GM18858 (cell line): ENCODE data around the gene ADGRG6.
A peak's percentile ranks its signal among the peaks of the same experiment; 100 is the strongest.
"Not testable (repeated sequence)": the region's sequence is repeated elsewhere in the genome, so short reads cannot be mapped to it uniquely, and the experiment has no call there.

Source experiments
- ATAC-seq: cut with Tn5 transposase; IDR thresholded peaks from one replicate; pipeline ENCODE4 v1.9.1; 2021; ENCODE audit not compliant: unreplicated experiment

ADGRG6 gene

DNA sequence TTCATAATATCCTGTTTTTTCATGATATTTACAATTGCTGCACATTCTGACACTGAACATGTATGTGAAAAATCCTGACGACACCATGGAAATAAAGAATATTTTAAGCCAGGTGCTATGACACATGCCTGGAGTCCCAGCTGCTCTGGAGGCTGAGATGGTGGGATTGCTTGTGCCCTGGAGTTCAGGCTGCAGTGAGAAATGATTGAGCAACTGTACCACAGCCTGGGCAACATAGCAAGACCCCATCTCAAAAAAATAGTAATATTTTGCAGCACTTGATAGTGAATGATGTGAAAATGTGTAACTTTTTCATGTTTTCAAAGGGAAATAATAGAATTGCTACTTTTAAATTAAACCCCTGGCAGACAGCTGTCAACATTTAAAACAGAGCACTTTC lies 137.1 kb downstream of the ADGRG6 start:
- no peak for ATAC-seq

- ATAC-seq = no peak
Measured at GRCh38 chr6:142440600-142441293, 138.9 kb downstream of the ADGRG6 start.

GRCh38 chr6:142441716-142442115 lies 139.9 kb downstream of the ADGRG6 start:
- no peak for ATAC-seq

GRCh38 chr6:142443102-142443501 lies 141.3 kb downstream of the ADGRG6 start:
- no peak for ATAC-seq

DNA sequence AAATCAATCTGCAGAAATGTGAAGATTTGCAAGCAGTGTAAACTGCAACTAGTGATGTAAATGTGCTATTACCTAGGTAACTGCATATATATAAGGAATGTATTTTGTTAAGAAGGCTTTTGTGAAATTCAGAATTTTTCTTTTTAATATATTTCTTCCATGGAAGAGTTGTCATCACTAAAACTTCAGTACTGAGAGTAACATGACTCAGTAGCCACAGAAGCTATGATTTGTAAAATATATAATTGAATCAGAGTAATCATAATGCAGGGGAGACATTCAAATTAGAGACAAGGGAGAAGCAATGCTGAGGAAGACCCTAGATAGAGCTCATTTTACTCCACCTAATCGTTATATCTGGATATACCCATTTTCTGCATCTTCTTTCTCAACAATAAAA lies 141.7 kb downstream of the ADGRG6 start:
- ATAC-seq = no peak

- ATAC-seq = no peak
Measured at GRCh38 chr6:142444376-142444775, 142.6 kb downstream of the ADGRG6 start.

DNA sequence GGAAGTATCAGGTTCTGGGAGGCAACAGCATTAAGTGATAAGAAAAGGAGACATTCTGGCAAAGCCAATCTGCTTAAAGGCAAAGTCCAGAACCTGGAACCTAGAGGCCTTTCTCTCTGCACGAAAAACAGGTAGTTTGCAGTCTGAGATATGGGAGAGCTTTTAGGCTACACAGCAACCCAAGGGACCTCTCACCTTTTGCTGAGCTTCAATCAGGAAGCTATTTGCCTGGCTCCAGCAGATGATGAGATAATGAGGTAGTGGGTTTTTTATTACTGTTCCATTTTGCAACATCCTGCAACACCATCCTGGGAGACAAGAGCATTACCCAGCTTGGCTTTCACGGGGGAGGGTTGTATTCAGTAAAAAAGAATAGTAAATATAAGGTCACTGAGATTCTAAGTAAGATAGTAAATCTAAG lies 143.1 kb downstream of the ADGRG6 start:
- ATAC-seq = no peak

DNA sequence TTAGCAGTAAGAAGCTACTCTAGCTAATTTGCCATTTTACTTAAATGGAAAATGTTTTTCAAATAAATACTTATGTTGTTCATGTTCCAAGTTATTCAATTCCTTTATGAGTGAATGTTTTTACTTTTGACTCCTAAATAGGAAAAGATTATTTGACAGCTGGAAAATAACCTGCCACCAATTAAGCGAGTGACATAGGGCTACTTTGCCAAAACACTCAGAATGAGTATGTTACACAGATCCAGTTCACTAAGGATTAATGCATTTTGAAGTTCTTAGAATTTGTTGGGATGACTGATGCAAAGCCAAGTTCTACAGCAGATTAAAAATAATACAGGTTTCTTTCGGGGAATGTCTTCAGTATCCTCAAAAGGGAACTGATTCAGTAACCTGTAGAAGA lies 144.4 kb downstream of the ADGRG6 start:
- no peak for ATAC-seq

- no peak for ATAC-seq
Measured at GRCh38 chr6:142446576-142446975, 144.8 kb downstream of the ADGRG6 start.

DNA sequence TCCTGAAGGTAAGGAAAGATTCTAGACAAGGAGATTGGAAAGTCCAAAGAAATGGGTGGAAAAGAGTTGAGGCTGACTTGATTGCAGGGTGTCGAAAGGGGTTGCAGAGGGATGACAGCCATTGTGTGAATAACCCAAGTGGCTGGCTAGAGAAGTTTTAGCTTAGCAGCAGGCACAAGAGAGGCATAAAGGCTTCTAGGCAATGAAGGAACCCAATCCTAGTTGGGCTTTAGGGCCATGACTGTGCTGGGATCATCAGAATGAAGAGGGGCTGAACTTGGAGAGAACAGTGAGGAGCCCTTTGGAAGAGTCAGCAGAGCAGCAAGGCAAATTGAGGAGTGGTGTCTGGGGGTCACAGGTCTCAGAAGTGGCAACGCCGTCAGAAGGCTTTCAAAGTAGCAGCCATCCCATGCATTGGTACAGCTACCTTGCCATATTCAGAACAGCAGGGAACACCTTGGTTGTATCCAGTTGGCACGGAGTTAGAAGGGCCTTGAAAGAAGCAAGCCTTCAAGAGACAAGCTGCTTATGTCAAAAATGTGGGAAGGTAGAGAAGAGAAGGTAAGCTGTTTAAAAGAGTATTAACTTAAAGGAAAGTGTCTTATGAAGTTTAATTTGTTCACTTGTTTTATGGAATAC lies 146.4 kb downstream of the ADGRG6 start:
- ATAC-seq = no peak

DNA sequence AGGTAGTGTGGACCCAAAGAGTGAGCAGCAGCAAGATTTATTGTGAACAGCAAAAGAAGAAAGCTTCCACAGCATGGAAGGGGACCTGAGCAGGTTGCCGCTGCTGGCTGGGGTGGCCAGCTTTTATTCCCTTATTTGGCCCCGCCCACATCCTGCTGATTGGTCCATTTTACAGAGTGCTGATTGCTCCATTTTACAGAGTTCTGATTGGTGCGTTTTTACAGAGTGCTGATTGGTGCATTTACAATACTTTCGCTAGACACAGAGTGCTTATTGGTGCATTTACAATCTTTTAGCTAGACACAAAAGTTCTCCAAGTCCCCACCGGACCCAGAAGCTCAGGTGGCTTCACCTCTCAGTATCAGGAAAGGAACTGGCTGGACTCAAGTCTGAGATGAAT lies 149.0 kb downstream of the ADGRG6 start:
- ATAC-seq = not testable (repeated sequence)

- ATAC-seq = no peak
Measured at GRCh38 chr6:142452993-142453392, 151.2 kb downstream of the ADGRG6 start.

- ATAC-seq = not testable (repeated sequence)
Measured at GRCh38 chr6:142454196-142454595, 152.4 kb downstream of the ADGRG6 start.

DNA sequence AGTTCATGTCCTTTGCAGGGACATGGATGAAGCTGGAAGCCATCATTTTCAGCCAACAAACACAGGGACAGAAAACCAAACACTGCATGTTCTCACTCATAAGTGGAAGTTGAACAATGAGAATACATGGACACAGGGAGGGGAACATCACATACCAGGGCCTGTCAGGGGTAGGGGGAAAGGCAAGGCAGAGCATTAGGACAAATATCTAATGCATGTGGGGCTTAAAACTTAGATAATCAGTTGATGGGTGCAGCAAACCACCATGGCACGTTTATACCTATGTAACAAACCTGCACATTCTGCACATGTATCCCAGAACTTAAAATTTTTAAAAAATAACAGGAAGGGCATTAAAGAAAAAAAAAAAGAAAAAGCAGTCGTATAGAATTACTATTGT lies 153.0 kb downstream of the ADGRG6 start:
- ATAC-seq = not testable (repeated sequence)

DNA sequence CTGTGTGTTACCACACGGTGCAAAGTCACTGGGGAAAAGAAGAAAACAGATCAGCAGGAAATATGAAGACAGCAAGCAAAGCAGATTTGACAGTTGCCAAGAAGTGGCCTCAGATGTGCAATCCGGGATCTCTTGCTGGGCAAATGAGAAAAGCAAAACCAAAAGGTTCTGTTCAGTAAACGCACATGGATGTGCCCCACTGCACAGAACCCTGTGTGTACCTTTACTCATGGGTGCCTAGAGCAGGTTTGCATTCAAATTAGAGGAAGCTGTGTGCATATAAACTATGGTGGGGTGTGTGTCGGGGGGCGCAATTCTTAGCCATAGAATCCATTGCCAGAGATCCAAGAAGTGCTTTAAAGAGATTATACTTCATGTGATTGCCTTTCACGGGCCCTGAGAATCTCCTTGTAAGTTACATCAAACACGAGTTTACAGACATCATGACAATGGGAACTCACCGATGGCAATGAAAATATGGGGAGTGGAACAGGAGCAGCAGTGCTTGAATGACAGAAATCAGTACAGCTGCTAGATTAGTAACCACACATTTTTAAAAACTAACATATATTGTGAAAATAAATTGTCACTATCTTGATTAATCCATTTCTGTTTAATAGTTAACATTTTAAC lies 154.3 kb downstream of the ADGRG6 start:
- no peak for ATAC-seq

- no peak for ATAC-seq
Measured at GRCh38 chr6:142457638-142458406, 156.0 kb downstream of the ADGRG6 start.

DNA sequence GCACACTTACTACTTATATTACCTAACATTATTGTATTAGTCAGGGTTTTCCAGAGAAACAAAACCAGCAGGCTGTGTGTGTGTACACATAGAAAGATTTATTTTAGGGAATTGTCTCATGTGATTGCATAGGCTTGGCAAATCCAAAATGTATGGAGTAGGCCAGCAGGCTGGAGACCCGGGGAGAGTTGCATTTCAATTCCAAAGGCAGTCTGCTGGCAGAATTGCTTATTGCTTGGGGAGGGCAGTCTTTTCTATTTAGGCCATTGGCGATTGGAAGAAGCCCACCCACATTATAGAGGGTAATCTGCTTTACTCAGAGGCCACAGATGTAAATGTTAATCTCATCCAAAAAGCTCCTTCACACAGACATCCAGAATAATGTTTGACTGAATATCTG lies 157.0 kb downstream of the ADGRG6 start:
- no peak for ATAC-seq

DNA sequence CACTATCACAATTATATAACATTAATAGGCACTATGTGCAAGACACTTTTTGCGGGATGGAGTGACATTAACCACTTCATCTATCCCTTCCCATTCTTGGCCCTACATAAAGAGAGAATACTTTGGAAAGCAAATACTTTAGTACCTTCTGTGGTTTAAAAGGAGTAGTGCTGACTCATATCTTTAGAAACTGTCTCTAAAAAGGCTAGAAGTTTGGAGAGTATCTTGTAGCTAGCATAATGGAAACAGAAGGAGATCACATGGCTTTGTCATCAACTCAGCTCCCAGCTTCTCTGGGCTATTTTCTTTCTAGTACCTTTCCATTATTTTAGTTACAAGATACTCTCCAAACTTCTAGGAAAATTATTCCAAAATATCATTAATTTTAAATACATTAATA lies 157.5 kb downstream of the ADGRG6 start:
- peak; percentile 65 for ATAC-seq

GRCh38 chr6:142462260-142462659 lies 160.5 kb downstream of the ADGRG6 start:
- ATAC-seq = no peak

- no peak for ATAC-seq
Measured at GRCh38 chr6:142463988-142464387, 162.2 kb downstream of the ADGRG6 start.

- no peak for ATAC-seq
Measured at GRCh38 chr6:142469220-142469619, 167.4 kb downstream of the ADGRG6 start.

GRCh38 chr6:142470421-142470820 lies 168.6 kb downstream of the ADGRG6 start:
- ATAC-seq = no peak
